ENCODE measurements around the gene ABCC1.

The ABCC1 gene

GRCh38 chr16:16122264-16122663 is 172.8 kb downstream of the ABCC1 start:
- TF ChIP-seq ZNF274 (IDR thresholded peaks at IDR 0.05; ENCODE audit: low read depth, low read length) (no peak), SUZ12 (IDR thresholded peaks at IDR 0.05; ENCODE audit: extremely low read depth, insufficient read depth, insufficient read length) (no peak), YY1 (IDR thresholded peaks at IDR 0.05; ENCODE audit: insufficient read depth, insufficient read length) (no peak)
- Histone ChIP-seq H3K4me3 (ENCODE audit: insufficient read length, low read depth) (no peak overlapping the region), H3K4me1 (ENCODE audit: insufficient read depth, insufficient read length) (no peaks in the 10 kb centered on the region), H3K27me3 (ENCODE audit: insufficient read depth, insufficient read length) (no peaks in the 10 kb centered on the region), H3K9me3 (ENCODE audit: insufficient read depth, low read length) (peaks cover 10% of the 10 kb centered on the region; the same call in 1 of the 2 replicates), H3K9ac (ENCODE audit: insufficient read length, low read depth) (no peak overlapping the region), H3K36me3 (ENCODE audit: insufficient read depth, insufficient read length, low read length) (peaks cover 91% of the 10 kb centered on the region)
- no peak for DNase-seq (ENCODE audit: low read depth, low spot score)

GRCh38 chr16:16124438-16124837 is 175.0 kb downstream of the ABCC1 start:
- TF ChIP-seq ZNF274 (IDR thresholded peaks at IDR 0.05; ENCODE audit: low read depth, low read length) (no peak), SUZ12 (IDR thresholded peaks at IDR 0.05; ENCODE audit: extremely low read depth, insufficient read depth, insufficient read length) (no peak), YY1 (IDR thresholded peaks at IDR 0.05; ENCODE audit: insufficient read depth, insufficient read length) (no peak)
- peaks cover 90% of the 10 kb centered on the region for H3K36me3 ChIP-seq (ENCODE audit: insufficient read depth, insufficient read length, low read length)
- peaks cover 10% of the 10 kb centered on the region; the same call in 1 of the 2 replicates for H3K9me3 ChIP-seq (ENCODE audit: insufficient read depth, low read length)
- H3K4me3 ChIP-seq (ENCODE audit: insufficient read length, low read depth), result no peak overlapping the region
- H3K4me1 ChIP-seq (ENCODE audit: insufficient read depth, insufficient read length), result no peaks in the 10 kb centered on the region
- H3K9ac ChIP-seq (ENCODE audit: insufficient read length, low read depth), result no peak overlapping the region
- no peak for DNase-seq (ENCODE audit: low read depth, low spot score)
- no peaks in the 10 kb centered on the region for H3K27me3 ChIP-seq (ENCODE audit: insufficient read depth, insufficient read length)

GRCh38 chr16:16124974-16125373 is 175.6 kb downstream of the ABCC1 start:
- Histone ChIP-seq H3K27me3 (ENCODE audit: insufficient read depth, insufficient read length) (no peaks in the 10 kb centered on the region), H3K4me3 (ENCODE audit: insufficient read length, low read depth) (no peak overlapping the region), H3K9ac (ENCODE audit: insufficient read length, low read depth) (no peak overlapping the region), H3K9me3 (ENCODE audit: insufficient read depth, low read length) (peaks cover 10% of the 10 kb centered on the region; the same call in 1 of the 2 replicates), H3K4me1 (ENCODE audit: insufficient read depth, insufficient read length) (no peaks in the 10 kb centered on the region), H3K36me3 (ENCODE audit: insufficient read depth, insufficient read length, low read length) (peaks cover 90% of the 10 kb centered on the region)
- DNase-seq (ENCODE audit: low read depth, low spot score), result no peak
- TF ChIP-seq ZNF274 (IDR thresholded peaks at IDR 0.05; ENCODE audit: low read depth, low read length) (no peak), YY1 (IDR thresholded peaks at IDR 0.05; ENCODE audit: insufficient read depth, insufficient read length) (no peak), SUZ12 (IDR thresholded peaks at IDR 0.05; ENCODE audit: extremely low read depth, insufficient read depth, insufficient read length) (no peak)

- peaks cover 4% of the 10 kb centered on the region for H3K4me1 ChIP-seq (ENCODE audit: insufficient read depth, insufficient read length)
- H3K9me3 ChIP-seq (ENCODE audit: insufficient read depth, low read length), result peaks cover 10% of the 10 kb centered on the region; the same call in 1 of the 2 replicates
- TF ChIP-seq YY1 (IDR thresholded peaks at IDR 0.05; ENCODE audit: insufficient read depth, insufficient read length) (no peak), SUZ12 (IDR thresholded peaks at IDR 0.05; ENCODE audit: extremely low read depth, insufficient read depth, insufficient read length) (no peak), ZNF274 (IDR thresholded peaks at IDR 0.05; ENCODE audit: low read depth, low read length) (no peak)
- H3K9ac ChIP-seq (ENCODE audit: insufficient read length, low read depth), result no peak overlapping the region
- DNase-seq (ENCODE audit: low read depth, low spot score), result no peak
- no peaks in the 10 kb centered on the region for H3K27me3 ChIP-seq (ENCODE audit: insufficient read depth, insufficient read length)
- H3K4me3 ChIP-seq (ENCODE audit: insufficient read length, low read depth), result no peak overlapping the region
- H3K36me3 ChIP-seq (ENCODE audit: insufficient read depth, insufficient read length, low read length), result peaks cover 81% of the 10 kb centered on the region
Observed at GRCh38 chr16:16126896-16127295, 177.5 kb downstream of the ABCC1 start.

- Histone ChIP-seq H3K4me1 (ENCODE audit: insufficient read depth, insufficient read length) (peaks cover 4% of the 10 kb centered on the region), H3K36me3 (ENCODE audit: insufficient read depth, insufficient read length, low read length) (peaks cover 79% of the 10 kb centered on the region), H3K27me3 (ENCODE audit: insufficient read depth, insufficient read length) (no peaks in the 10 kb centered on the region), H3K4me3 (ENCODE audit: insufficient read length, low read depth) (no peak overlapping the region), H3K9ac (ENCODE audit: insufficient read length, low read depth) (no peak overlapping the region), H3K9me3 (ENCODE audit: insufficient read depth, low read length) (peaks cover 10% of the 10 kb centered on the region; the same call in 1 of the 2 replicates)
- TF ChIP-seq YY1 (IDR thresholded peaks at IDR 0.05; ENCODE audit: insufficient read depth, insufficient read length) (no peak), SUZ12 (IDR thresholded peaks at IDR 0.05; ENCODE audit: extremely low read depth, insufficient read depth, insufficient read length) (no peak), ZNF274 (IDR thresholded peaks at IDR 0.05; ENCODE audit: low read depth, low read length) (no peak)
- DNase-seq (ENCODE audit: low read depth, low spot score), result peak; percentile 74
Observed at GRCh38 chr16:16127469-16128116, 178.2 kb downstream of the ABCC1 start.

- Histone ChIP-seq H3K36me3 (ENCODE audit: insufficient read depth, insufficient read length, low read length) (peaks cover 77% of the 10 kb centered on the region), H3K4me3 (ENCODE audit: insufficient read length, low read depth) (no peak overlapping the region), H3K9me3 (ENCODE audit: insufficient read depth, low read length) (no peaks in the 10 kb centered on the region), H3K27me3 (ENCODE audit: insufficient read depth, insufficient read length) (no peaks in the 10 kb centered on the region), H3K4me1 (ENCODE audit: insufficient read depth, insufficient read length) (peaks cover 4% of the 10 kb centered on the region), H3K9ac (ENCODE audit: insufficient read length, low read depth) (no peak overlapping the region)
- DNase-seq (ENCODE audit: low read depth, low spot score), result no peak
- TF ChIP-seq YY1 (IDR thresholded peaks at IDR 0.05; ENCODE audit: insufficient read depth, insufficient read length) (no peak), SUZ12 (IDR thresholded peaks at IDR 0.05; ENCODE audit: extremely low read depth, insufficient read depth, insufficient read length) (no peak), ZNF274 (IDR thresholded peaks at IDR 0.05; ENCODE audit: low read depth, low read length) (no peak)
Observed at GRCh38 chr16:16131204-16131603, 181.8 kb downstream of the ABCC1 start.

- TF ChIP-seq YY1 (IDR thresholded peaks at IDR 0.05; ENCODE audit: insufficient read depth, insufficient read length) (no peak), ZNF274 (IDR thresholded peaks at IDR 0.05; ENCODE audit: low read depth, low read length) (no peak), SUZ12 (IDR thresholded peaks at IDR 0.05; ENCODE audit: extremely low read depth, insufficient read depth, insufficient read length) (no peak)
- Histone ChIP-seq H3K9me3 (ENCODE audit: insufficient read depth, low read length) (no peaks in the 10 kb centered on the region), H3K36me3 (ENCODE audit: insufficient read depth, insufficient read length, low read length) (peaks cover 80% of the 10 kb centered on the region), H3K4me3 (ENCODE audit: insufficient read length, low read depth) (no peak overlapping the region), H3K9ac (ENCODE audit: insufficient read length, low read depth) (no peak overlapping the region), H3K4me1 (ENCODE audit: insufficient read depth, insufficient read length) (peaks cover 4% of the 10 kb centered on the region), H3K27me3 (ENCODE audit: insufficient read depth, insufficient read length) (no peaks in the 10 kb centered on the region)
- no peak for DNase-seq (ENCODE audit: low read depth, low spot score)
Observed at GRCh38 chr16:16131659-16132058, 182.2 kb downstream of the ABCC1 start.

All from NT2/D1 (cell line).